HEK293 (cell line): ENCODE measurements around the gene ZNF521.

Experiments used
- CTCF ChIA-PET: fragments of 350-600 bp; formaldehyde crosslinking; extraction: SDS; loops from one replicate; lab custom pipeline; 2021; ENCODE audit warnings: antibody characterized with exemption; lab: Yijun Ruan, JAX
- POLR2A ChIA-PET: fragments of 300-600 bp; formaldehyde crosslinking; extraction: SDS; loops from one replicate; lab custom pipeline; 2020; ENCODE audit warnings: antibody characterized with exemption, inconsistent platforms; lab: Yijun Ruan, JAX
- H3K27ac ChIP-seq: fragments of 200-500 bp; sonication (Bioruptor generic); 2 replicates; pipeline ENCODE4 v1.5.1; 2014; ENCODE audit warnings: low read depth, low read length, control low read depth, inconsistent platforms; ENCODE audit errors: extremely low read depth
- H3K36me3 ChIP-seq, 2 experiments: fragments of 200-500 bp in 1 of 2; sonication (Bioruptor generic) in 1 of 2; 1 replicate in 1 of 2; 2 replicates in 1 of 2; pipeline ENCODE4 v1.5.1; 2014 to 2017; ENCODE audit warnings: inconsistent platforms in 2 of 2, low read length in 2 of 2; ENCODE audit not compliant: control insufficient read depth in 2 of 2, insufficient read depth in 1 of 2
- H3K4me1 ChIP-seq: fragments of 200-500 bp; sonication (Bioruptor generic); 2 replicates; pipeline ENCODE4 v1.5.1; 2014; ENCODE audit warnings: mild to moderate bottlenecking, low read length, inconsistent platforms; ENCODE audit not compliant: control insufficient read depth, insufficient read depth
- H3K4me3 ChIP-seq: 2 replicates; pipeline ENCODE4 v1.5.1; 2011; ENCODE audit warnings: low read depth, mild to moderate bottlenecking, control low read depth, low read length, moderate library complexity
- H3K9me3 ChIP-seq: fragments of 200-500 bp; sonication (Bioruptor generic); 2 replicates; pipeline ENCODE4 v1.5.1; 2014; ENCODE audit warnings: low read depth, low read length, inconsistent platforms; ENCODE audit not compliant: control insufficient read depth, insufficient read depth
- GFI1B ChIP-seq: fragments of 450-650 bp; formaldehyde crosslinking; IDR thresholded peaks from 2 replicates; pipeline ENCODE4 v1.5.1; 2016; ENCODE audit warnings: missing biosample characterization, missing genetic modification characterization
- GLI4 ChIP-seq: fragments of 450-650 bp; formaldehyde crosslinking; IDR thresholded peaks from 2 replicates; pipeline ENCODE4 v1.5.1; 2016; ENCODE audit warnings: missing biosample characterization, missing genetic modification characterization
- HOXD13 ChIP-seq: sonication (generic); formaldehyde crosslinking; IDR thresholded peaks from 2 replicates; pipeline ENCODE4 v1.8.0; 2022; ENCODE audit warnings: missing genetic modification reagents, borderline replicate concordance
- KLF9 ChIP-seq: fragments of 450-650 bp; formaldehyde crosslinking; IDR thresholded peaks from 2 replicates; pipeline ENCODE4 v1.5.1; 2016; ENCODE audit warnings: missing biosample characterization, missing genetic modification characterization, low read depth
- SCRT2 ChIP-seq: fragments of 450-650 bp; formaldehyde crosslinking; IDR thresholded peaks from 2 replicates; pipeline ENCODE4 v1.5.1; 2016; ENCODE audit warnings: missing biosample characterization, missing genetic modification characterization
- TRIM28 ChIP-seq: IDR thresholded peaks from 2 replicates; pipeline ENCODE4 v1.6.1; 2011; ENCODE audit warnings: low read length, control low read depth, borderline replicate concordance
- WT1 ChIP-seq: fragments of 450-650 bp; formaldehyde crosslinking; IDR thresholded peaks from 2 replicates; pipeline ENCODE4 v1.5.1; 2016; ENCODE audit warnings: missing biosample characterization, missing genetic modification characterization
- ZFHX2 ChIP-seq: fragments of 450-650 bp; formaldehyde crosslinking; conservative IDR thresholded peaks from 2 replicates; pipeline ENCODE4 v1.5.1; 2016; ENCODE audit warnings: missing biosample characterization, missing genetic modification characterization
- ZNF133 ChIP-seq: fragments of 450-650 bp; formaldehyde crosslinking; IDR thresholded peaks from 2 replicates; pipeline ENCODE4 v1.5.1; 2016; ENCODE audit warnings: missing biosample characterization, missing genetic modification characterization
- ZNF292 ChIP-seq: fragments of 450-650 bp; formaldehyde crosslinking; IDR thresholded peaks from 2 replicates; pipeline ENCODE4 v1.5.1; 2016; ENCODE audit warnings: low read depth, missing biosample characterization, missing genetic modification characterization, borderline replicate concordance
- ZNF302 ChIP-seq: fragments of 450-650 bp; formaldehyde crosslinking; IDR thresholded peaks from 2 replicates; pipeline ENCODE4 v1.5.1; 2016; ENCODE audit warnings: missing biosample characterization, missing genetic modification characterization, low read depth
- ZNF324 ChIP-seq: fragments of 450-650 bp; formaldehyde crosslinking; IDR thresholded peaks from 2 replicates; pipeline ENCODE4 v1.5.1; 2016; ENCODE audit warnings: missing biosample characterization, missing genetic modification characterization
- ZNF335 ChIP-seq: fragments of 450-650 bp; formaldehyde crosslinking; conservative IDR thresholded peaks from 2 replicates; pipeline ENCODE4 v1.5.1; 2016; ENCODE audit warnings: missing biosample characterization, missing genetic modification characterization
- ZNF341 ChIP-seq: fragments of 450-650 bp; formaldehyde crosslinking; IDR thresholded peaks from 2 replicates; pipeline ENCODE4; 2016; ENCODE audit warnings: low read depth, missing biosample characterization, missing genetic modification characterization
- ZNF426 ChIP-seq: fragments of 450-650 bp; formaldehyde crosslinking; IDR thresholded peaks from 2 replicates; pipeline ENCODE4 v1.5.1; 2017; ENCODE audit warnings: missing biosample characterization, missing genetic modification characterization, mild to moderate bottlenecking, inconsistent platforms, moderate library complexity
- ZNF510 ChIP-seq: fragments of 450-650 bp; formaldehyde crosslinking; IDR thresholded peaks from 2 replicates; pipeline ENCODE4 v1.5.1; 2018; ENCODE audit warnings: mild to moderate bottlenecking, missing genetic modification characterization, missing biosample characterization; ENCODE audit not compliant: insufficient replicate concordance
- ZNF514 ChIP-seq: fragments of 450-650 bp; formaldehyde crosslinking; IDR thresholded peaks from 2 replicates; pipeline ENCODE4 v1.5.1; 2016; ENCODE audit warnings: missing biosample characterization, missing genetic modification characterization
- ZNF518A ChIP-seq: fragments of 450-650 bp; formaldehyde crosslinking; conservative IDR thresholded peaks from 2 replicates; pipeline ENCODE4 v1.5.1; 2016; ENCODE audit warnings: low read depth, missing biosample characterization, missing genetic modification characterization
- ZNF624 ChIP-seq: fragments of 450-650 bp; formaldehyde crosslinking; IDR thresholded peaks from 2 replicates; pipeline ENCODE4 v1.5.1; 2017; ENCODE audit warnings: missing biosample characterization, missing genetic modification characterization
- ZNF747 ChIP-seq: fragments of 450-650 bp; formaldehyde crosslinking; IDR thresholded peaks from 2 replicates; pipeline ENCODE4 v1.5.1; 2016; ENCODE audit warnings: missing biosample characterization, missing genetic modification characterization
- ZNF76 ChIP-seq: fragments of 450-650 bp; formaldehyde crosslinking; IDR thresholded peaks from 2 replicates; pipeline ENCODE4; 2016; ENCODE audit warnings: low read depth, missing biosample characterization, missing genetic modification characterization, borderline replicate concordance
- ZNF777 ChIP-seq: fragments of 450-650 bp; formaldehyde crosslinking; IDR thresholded peaks from 2 replicates; pipeline ENCODE4 v1.5.1; 2017; ENCODE audit warnings: missing biosample characterization, missing genetic modification characterization, borderline replicate concordance
- ZXDB ChIP-seq: fragments of 450-650 bp; formaldehyde crosslinking; IDR thresholded peaks from 2 replicates; pipeline ENCODE4 v1.5.1; 2016; ENCODE audit warnings: missing biosample characterization, missing genetic modification characterization
- TF ChIP-seq, protein P1 (sequence below): fragments of 450-650 bp; IDR thresholded peaks from 2 replicates; pipeline ENCODE4 v1.5.1; 2018; ENCODE audit warnings: missing biosample characterization, mild to moderate bottlenecking, missing genetic modification characterization
- TF ChIP-seq, protein P2 (sequence below): fragments of 450-650 bp; formaldehyde crosslinking; IDR thresholded peaks from 2 replicates; pipeline ENCODE4 v1.5.1; 2016; ENCODE audit warnings: missing biosample characterization, missing genetic modification characterization
- TF ChIP-seq, protein P3 (sequence below): fragments of 450-650 bp; formaldehyde crosslinking; IDR thresholded peaks from 2 replicates; pipeline ENCODE4 v1.5.1; 2017; ENCODE audit warnings: missing biosample characterization, missing genetic modification characterization
- TF ChIP-seq, protein P4 (sequence below): fragments of 450-650 bp; formaldehyde crosslinking; IDR thresholded peaks from 2 replicates; pipeline ENCODE4 v1.5.1; 2016; ENCODE audit warnings: missing biosample characterization, missing genetic modification characterization

The ZNF521 gene

GRCh38 chr18:25147877-25148488, 204.0 kb downstream of the ZNF521 start:
- no peaks in the 10 kb centered on the region for H3K4me1 ChIP-seq
- no peak overlapping the region for H3K4me3 ChIP-seq
- no peaks in the 10 kb centered on the region for H3K36me3 ChIP-seq
- TF ChIP-seq, protein P1, sequence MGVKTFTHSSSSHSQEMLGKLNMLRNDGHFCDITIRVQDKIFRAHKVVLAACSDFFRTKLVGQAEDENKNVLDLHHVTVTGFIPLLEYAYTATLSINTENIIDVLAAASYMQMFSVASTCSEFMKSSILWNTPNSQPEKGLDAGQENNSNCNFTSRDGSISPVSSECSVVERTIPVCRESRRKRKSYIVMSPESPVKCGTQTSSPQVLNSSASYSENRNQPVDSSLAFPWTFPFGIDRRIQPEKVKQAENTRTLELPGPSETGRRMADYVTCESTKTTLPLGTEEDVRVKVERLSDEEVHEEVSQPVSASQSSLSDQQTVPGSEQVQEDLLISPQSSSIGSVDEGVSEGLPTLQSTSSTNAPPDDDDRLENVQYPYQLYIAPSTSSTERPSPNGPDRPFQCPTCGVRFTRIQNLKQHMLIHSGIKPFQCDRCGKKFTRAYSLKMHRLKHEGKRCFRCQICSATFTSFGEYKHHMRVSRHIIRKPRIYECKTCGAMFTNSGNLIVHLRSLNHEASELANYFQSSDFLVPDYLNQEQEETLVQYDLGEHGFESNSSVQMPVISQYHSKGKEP (tag by site-specific recombination), result no peak
- no peak for TF ChIP-seq TRIM28
- no peak for TF ChIP-seq ZNF747
- TF ChIP-seq SCRT2, result no peak
- no peak for TF ChIP-seq ZNF341 (tag by site-specific recombination)
- TF ChIP-seq GFI1B (tag by site-specific recombination), result no peak
- TF ChIP-seq, protein P2, sequence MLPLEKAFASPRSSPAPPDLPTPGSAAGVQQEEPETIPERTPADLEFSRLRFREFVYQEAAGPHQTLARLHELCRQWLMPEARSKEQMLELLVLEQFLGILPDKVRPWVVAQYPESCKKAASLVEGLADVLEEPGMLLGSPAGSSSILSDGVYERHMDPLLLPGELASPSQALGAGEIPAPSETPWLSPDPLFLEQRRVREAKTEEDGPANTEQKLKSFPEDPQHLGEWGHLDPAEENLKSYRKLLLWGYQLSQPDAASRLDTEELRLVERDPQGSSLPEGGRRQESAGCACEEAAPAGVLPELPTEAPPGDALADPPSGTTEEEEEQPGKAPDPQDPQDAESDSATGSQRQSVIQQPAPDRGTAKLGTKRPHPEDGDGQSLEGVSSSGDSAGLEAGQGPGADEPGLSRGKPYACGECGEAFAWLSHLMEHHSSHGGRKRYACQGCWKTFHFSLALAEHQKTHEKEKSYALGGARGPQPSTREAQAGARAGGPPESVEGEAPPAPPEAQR (tag by site-specific recombination), result no peak
- TF ChIP-seq HOXD13 (CRISPR knock-in tag), result no peak
- no peak for TF ChIP-seq ZNF514 (tag by site-specific recombination)
- no peak for TF ChIP-seq ZNF76 (tag by site-specific recombination)
- TF ChIP-seq ZNF133 (tag by site-specific recombination), result no peak
- TF ChIP-seq ZNF777 (tag by site-specific recombination), result no peak
- TF ChIP-seq ZNF335, result no peak
- TF ChIP-seq, all 188 proteins: peak for 0
- CTCF ChIA-PET, result no interaction called here
- no peaks in the 10 kb centered on the region for H3K9me3 ChIP-seq
- no peak overlapping the region for H3K27ac ChIP-seq
- POLR2A ChIA-PET, result no interaction called here

DNA sequence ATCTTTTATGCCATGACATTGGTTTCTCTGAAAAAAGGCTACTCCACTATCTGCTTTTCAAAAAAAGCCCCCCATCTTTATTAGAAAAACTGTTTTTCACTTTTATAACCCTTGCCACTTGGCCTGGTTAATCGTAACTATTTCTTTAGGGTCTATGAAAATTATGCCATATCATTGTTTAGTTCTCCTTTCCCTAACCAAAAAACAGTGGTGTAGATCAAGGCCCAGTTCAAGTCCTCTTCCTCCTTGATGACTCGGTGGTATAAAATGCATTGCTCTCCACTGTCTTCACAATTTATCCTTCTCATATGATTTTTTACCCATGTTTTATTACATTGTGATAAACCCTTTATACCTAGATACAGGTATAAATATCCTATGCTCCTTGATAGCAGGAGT, 205.5 kb downstream of the ZNF521 start:
- no peaks in the 10 kb centered on the region for H3K36me3 ChIP-seq
- POLR2A ChIA-PET, result no interaction called here
- H3K4me3 ChIP-seq, result no peak overlapping the region
- H3K9me3 ChIP-seq, result no peaks in the 10 kb centered on the region
- CTCF ChIA-PET, result interaction anchor here (1.2 kb wide), 1 partner anchor 602 kb away, joined by 6 read pairs; no protein-coding TSS in a partner anchor
- H3K4me1 ChIP-seq, result no peaks in the 10 kb centered on the region
- no peak overlapping the region for H3K27ac ChIP-seq
- TF ChIP-seq ZNF510 (tag by site-specific recombination) (no peak), ZNF292 (tag by site-specific recombination) (no peak), ZNF518A (no peak), WT1 (tag by site-specific recombination) (no peak), ZNF324 (tag by site-specific recombination) (no peak), ZNF624 (no peak), ZNF426 (tag by site-specific recombination) (no peak), ZNF302 (tag by site-specific recombination) (no peak), KLF9 (tag by site-specific recombination) (no peak), ZFHX2 (no peak), GLI4 (no peak), ZXDB (tag by site-specific recombination) (no peak)
- TF ChIP-seq, protein P3, sequence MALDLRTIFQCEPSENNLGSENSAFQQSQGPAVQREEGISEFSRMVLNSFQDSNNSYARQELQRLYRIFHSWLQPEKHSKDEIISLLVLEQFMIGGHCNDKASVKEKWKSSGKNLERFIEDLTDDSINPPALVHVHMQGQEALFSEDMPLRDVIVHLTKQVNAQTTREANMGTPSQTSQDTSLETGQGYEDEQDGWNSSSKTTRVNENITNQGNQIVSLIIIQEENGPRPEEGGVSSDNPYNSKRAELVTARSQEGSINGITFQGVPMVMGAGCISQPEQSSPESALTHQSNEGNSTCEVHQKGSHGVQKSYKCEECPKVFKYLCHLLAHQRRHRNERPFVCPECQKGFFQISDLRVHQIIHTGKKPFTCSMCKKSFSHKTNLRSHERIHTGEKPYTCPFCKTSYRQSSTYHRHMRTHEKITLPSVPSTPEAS (tag by site-specific recombination), result no peak
- TF ChIP-seq, protein P4, sequence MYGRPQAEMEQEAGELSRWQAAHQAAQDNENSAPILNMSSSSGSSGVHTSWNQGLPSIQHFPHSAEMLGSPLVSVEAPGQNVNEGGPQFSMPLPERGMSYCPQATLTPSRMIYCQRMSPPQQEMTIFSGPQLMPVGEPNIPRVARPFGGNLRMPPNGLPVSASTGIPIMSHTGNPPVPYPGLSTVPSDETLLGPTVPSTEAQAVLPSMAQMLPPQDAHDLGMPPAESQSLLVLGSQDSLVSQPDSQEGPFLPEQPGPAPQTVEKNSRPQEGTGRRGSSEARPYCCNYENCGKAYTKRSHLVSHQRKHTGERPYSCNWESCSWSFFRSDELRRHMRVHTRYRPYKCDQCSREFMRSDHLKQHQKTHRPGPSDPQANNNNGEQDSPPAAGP, result no peak
